Endothelial cell of umbilical vein (primary cell): Measurements from ENCODE around the gene MBD2. TPM values are rescaled to one million over a fixed set of nuclear protein-coding genes. Genes with fewer than 3 reads are reported as not detected.
A peak's percentile ranks its signal among the peaks of the same experiment; 100 is the strongest.

Experiments
- BruUV-seq: library from RNA; stranded (reverse); fragments of 400-500 nt; replicated peaks from 2 replicates; lab custom pipeline; 2021; lab: Mats Ljungman, UMichigan
- CTCF ChIA-PET: fragments of 300-600, 350-600 bp; sonication (Branson Sonifier 250); formaldehyde crosslinking; loops from one replicate; lab custom pipeline; 2021; ENCODE audit warnings: antibody characterized with exemption, inconsistent platforms; lab: Charles Lee
- POLR2A ChIA-PET: fragments of 300-600, 350-600 bp; sonication (Branson Sonifier 250); formaldehyde crosslinking; loops from one replicate; lab custom pipeline; 2021; ENCODE audit warnings: antibody characterized with exemption, inconsistent platforms; lab: Charles Lee
- DNase-seq: peaks from one replicate; pipeline ENCODE4 v3.0.0-alpha.2; 2011; ENCODE audit warnings: low read depth, low spot score
- FAIRE-seq: peaks from 2 replicates; lab custom pipeline; 2011; peaks lifted over from hg19 to GRCh38; lab: Jason Lieb, UNC
- H2AFZ ChIP-seq: 2 replicates; pipeline ENCODE4 v1.6.0; 2012; ENCODE audit warnings: low read depth, low read length, control low read depth, inconsistent platforms
- H3K27ac ChIP-seq: 2 replicates; pipeline ENCODE4 v1.5.1; 2011; ENCODE audit warnings: low read depth, mild to moderate bottlenecking, control low read depth, low read length, moderate library complexity; ENCODE audit not compliant: insufficient read depth
- H3K27me3 ChIP-seq, 2 experiments: 2 replicates each; pipeline versions ENCODE4 v1.6.0 to v1.6.1; 2011; ENCODE audit warnings: low read length in 2 of 2, mixed read lengths in 1 of 2; ENCODE audit not compliant: control insufficient read depth in 2 of 2, insufficient read depth in 2 of 2
- H3K36me3 ChIP-seq, 2 experiments: 2 replicates in 1 of 2; 3 replicates in 1 of 2; pipeline ENCODE4 v1.5.1; 2011; ENCODE audit warnings: low read length in 2 of 2, mild to moderate bottlenecking in 1 of 2, moderate library complexity in 1 of 2; ENCODE audit not compliant: control insufficient read depth in 2 of 2, insufficient read depth in 2 of 2; ENCODE audit errors: extremely low read depth in 1 of 2
- H3K4me1 ChIP-seq: 3 replicates; pipeline ENCODE4 v1.5.1; 2011; ENCODE audit warnings: mild to moderate bottlenecking, low read length; ENCODE audit not compliant: control insufficient read depth, insufficient read depth; ENCODE audit errors: extremely low read depth
- H3K4me2 ChIP-seq: 2 replicates; pipeline ENCODE4 v1.6.1; 2011; ENCODE audit warnings: low read length, control low read depth, mixed read lengths; ENCODE audit not compliant: insufficient read depth
- H3K4me3 ChIP-seq, 3 experiments: fragments of 200-600 bp in 1 of 3; sonication (generic), shearing (Covaris generic) in 1 of 3; replicated peaks in 1 of 3; 2 replicates each; pipeline ENCODE4 v1.5.1; 2011 to 2016; ENCODE audit warnings: control low read depth in 3 of 3, low read length in 3 of 3, mild to moderate bottlenecking in 2 of 3, inconsistent platforms in 1 of 3, low read depth in 1 of 3, moderate library complexity in 1 of 3; ENCODE audit not compliant: insufficient read depth in 1 of 3
- H3K79me2 ChIP-seq: 2 replicates; pipeline ENCODE4 v1.6.0; 2012; ENCODE audit warnings: low read length, inconsistent platforms; ENCODE audit not compliant: control insufficient read depth, insufficient read depth
- H3K9ac ChIP-seq: replicated peaks from 2 replicates; pipeline ENCODE3; 2011; ENCODE audit warnings: low read length, control low read depth; ENCODE audit not compliant: insufficient read depth; ENCODE audit errors: extremely low read depth
- H3K9me1 ChIP-seq: replicated peaks from 3 replicates; pipeline ENCODE4 v1.6.0; 2011; ENCODE audit warnings: mild to moderate bottlenecking, low read length; ENCODE audit not compliant: control insufficient read depth, insufficient read depth; ENCODE audit errors: extremely low read depth
- H3K9me3 ChIP-seq: replicated peaks from 2 replicates; pipeline ENCODE4 v1.5.1; 2012; ENCODE audit warnings: low read length, inconsistent platforms; ENCODE audit not compliant: control insufficient read depth, insufficient read depth
- H4K20me1 ChIP-seq: replicated peaks from 2 replicates; pipeline ENCODE3; 2011; ENCODE audit warnings: mild to moderate bottlenecking, low read length; ENCODE audit not compliant: control insufficient read depth, insufficient read depth; ENCODE audit errors: extremely low read depth
- CTCF ChIP-seq, 2 donors: IDR thresholded peaks; 1 replicate in 1 of 2; 2 replicates in 1 of 2; pipeline ENCODE4 v1.5.1; 2011; ENCODE audit warnings: low read length in 2 of 2, mild to moderate bottlenecking in 2 of 2, moderate library complexity in 2 of 2, control low read depth in 1 of 2, inconsistent platforms in 1 of 2, low read depth in 1 of 2; ENCODE audit not compliant: insufficient read depth in 1 of 2; ENCODE audit errors: extremely low read depth in 1 of 2
- EZH2 ChIP-seq: IDR thresholded peaks from 2 replicates; pipeline ENCODE4 v1.6.1; 2012; ENCODE audit warnings: borderline replicate concordance, low read depth, mild to moderate bottlenecking, moderate library complexity, low read length, inconsistent platforms; ENCODE audit not compliant: severe bottlenecking
- FOS ChIP-seq: IDR thresholded peaks from 2 replicates; pipeline ENCODE4 v1.6.1; 2011; ENCODE audit warnings: mild to moderate bottlenecking, low read length, moderate library complexity, borderline replicate concordance; ENCODE audit not compliant: insufficient read depth
- MYC ChIP-seq: IDR thresholded peaks from one replicate; pipeline ENCODE4 v1.6.1; 2011; ENCODE audit warnings: mild to moderate bottlenecking, low read depth, low read length
- dilution Hi-C: fragments of 300-500 bp; cut with MboI; formaldehyde crosslinking; loops from one replicate; pipeline ENCODE4 v1.15.0; 2019; ENCODE audit warnings: low sequenced_read_pairs; ENCODE audit not compliant: extremely low pct_ligation_motif_present
- intact Hi-C: fragments of 100-400 bp; cut with micrococcal nuclease; formaldehyde crosslinking; loops from one replicate; pipeline ENCODE4 v1.10.0; 2022
- polyA plus RNA-seq, 4 experiments: library from polyadenylated mRNA; depleted of rRNA in 3 of 4; stranded (reverse) in 3 of 4; unstranded in 1 of 4; fragments of >200 nt; gene quantifications; 2 replicates each; pipeline versions ENCODE4 v1.2.1 to v1.2.3, GENCODE V29; 2011 to 2012; ENCODE audit warnings: missing spikeins in 1 of 4
- total RNA-seq: library from RNA; stranded (reverse); gene quantifications from 2 replicates; pipeline ENCODE4 v1.2.3, GENCODE V29; 2021

MBD2 gene
- total and polyA plus RNA-seq, 2 donors (not counting 3 experiments of a cell fraction or from before 2014, with no cell fraction given): 86.8 to 110 TPM

GRCh38 chr18:54223568-54224241 lies 764 bp downstream of the MBD2 start:
- dilution Hi-C loops (no loop called here), intact Hi-C loops (loop anchor here (1.0 to 2.0 kb wide), 6 partner anchors 10 to 165 kb away; partner anchors contain the start of genes C18orf54, POLI and STARD6)
- peak overlapping the region; percentile 63 to 79 (median 73) for H3K4me3 ChIP-seq
- no peaks in the 10 kb centered on the region for H3K36me3 ChIP-seq
- H3K9me1 ChIP-seq: no peaks in the 10 kb centered on the region
- H2AFZ ChIP-seq: no peak overlapping the region
- ChIA-PET CTCF (interaction anchor here (0.6 to 3.2 kb wide), 21 partner anchors 9 to 169 kb away, joined by 3 to 59 read pairs (median 5); partner anchors contain the start of genes C18orf54, POLI and STARD6), POLR2A (interaction anchor here (1.0 to 1.2 kb wide), 2 partner anchors 46 to 48 kb away, joined by 3 to 5 read pairs; no protein-coding TSS in a partner anchor)
- peaks cover 23% of the 10 kb centered on the region for H3K4me1 ChIP-seq
- peak overlapping the region; percentile 58 for H3K27ac ChIP-seq
- no peaks in the 10 kb centered on the region for H3K27me3 ChIP-seq
- peak overlapping the region; percentile 60 for H3K9ac ChIP-seq
- H3K9me3 ChIP-seq: no peaks in the 10 kb centered on the region
- peak; percentile 83 for DNase-seq
- FAIRE-seq: peak; percentile 80
- peaks cover 55% of the 10 kb centered on the region for H3K79me2 ChIP-seq
- TF ChIP-seq FOS (no peak), MYC (no peak)
- H4K20me1 ChIP-seq: peaks cover 6% of the 10 kb centered on the region
- BruUV-seq: no TSS peak
- H3K4me2 ChIP-seq: peak overlapping the region; percentile 92

DNA sequence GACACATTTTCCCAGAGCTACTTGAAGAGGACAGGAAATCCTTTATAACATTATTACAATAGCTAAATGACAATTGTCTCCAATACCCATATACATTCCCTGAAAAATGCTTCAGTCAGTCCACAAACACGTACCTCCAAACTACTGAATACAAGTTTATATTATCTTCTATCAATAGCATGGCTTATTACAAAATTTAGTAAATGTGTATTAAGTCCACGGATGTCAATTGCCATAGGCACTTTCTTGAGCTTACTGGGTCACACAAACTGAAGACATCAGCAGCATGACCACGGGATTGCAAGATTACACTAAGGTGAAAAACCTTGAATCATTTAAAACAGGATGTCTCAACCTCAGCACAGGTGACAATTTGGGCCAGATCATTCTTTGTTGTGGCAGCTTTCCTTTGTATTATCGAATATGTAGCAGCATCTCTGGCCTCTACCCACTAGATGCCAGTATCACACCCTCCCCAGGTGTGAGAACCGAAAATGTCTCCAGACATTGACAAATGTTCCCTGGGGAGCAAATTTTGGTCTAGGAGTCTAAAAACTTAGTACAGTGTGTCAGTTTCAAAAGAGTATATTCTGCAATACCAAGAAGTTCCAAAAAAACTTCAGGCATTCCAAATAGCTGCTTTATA lies 1.4 kb downstream of the MBD2 start:
- TF ChIP-seq EZH2: no peak
- TF ChIP-seq CTCF (IDR thresholded peaks at IDR 0.05; ENCODE audit: extremely low read depth in 1 of 2, insufficient read depth in 1 of 2, low read depth in 1 of 2, low read length in 2 of 2): peak in 1 of 2 donors; percentile 18
- no peak overlapping the region for H2AFZ ChIP-seq
- peak overlapping the region; percentile 92 for H3K4me2 ChIP-seq
- H3K4me3 ChIP-seq: peak overlapping the region; percentile 63 to 79 (median 73)
- FAIRE-seq (no peak), DNase-seq (no peak)
- H3K4me1 ChIP-seq: peaks cover 23% of the 10 kb centered on the region
- dilution Hi-C loops (no loop called here), intact Hi-C loops (loop anchor here (2.0 kb wide), 1 partner anchor 166 kb away; no protein-coding TSS in a partner anchor)
- POLR2A ChIA-PET: interaction anchor here (1.0 to 1.2 kb wide), 2 partner anchors 47 to 49 kb away, joined by 3 to 5 read pairs; no protein-coding TSS in a partner anchor
- peak overlapping the region; percentile 60 for H3K9ac ChIP-seq
- peaks cover 10% of the 10 kb centered on the region for H4K20me1 ChIP-seq
- H3K9me1 ChIP-seq: no peaks in the 10 kb centered on the region
- BruUV-seq: TSS peak; percentile 33
- peak overlapping the region; percentile 58 for H3K27ac ChIP-seq
- no peaks in the 10 kb centered on the region for H3K9me3 ChIP-seq
- no peaks in the 10 kb centered on the region for H3K27me3 ChIP-seq
- CTCF ChIA-PET: interaction anchor here (0.6 to 3.2 kb wide), 23 partner anchors 10 to 171 kb away, joined by 3 to 59 read pairs (median 4); partner anchors contain the start of genes C18orf54, POLI and STARD6
- peaks cover 61% of the 10 kb centered on the region for H3K79me2 ChIP-seq
- no peaks in the 10 kb centered on the region for H3K36me3 ChIP-seq
